Measurements from ENCODE around the gene FHOD3.

DNA sequence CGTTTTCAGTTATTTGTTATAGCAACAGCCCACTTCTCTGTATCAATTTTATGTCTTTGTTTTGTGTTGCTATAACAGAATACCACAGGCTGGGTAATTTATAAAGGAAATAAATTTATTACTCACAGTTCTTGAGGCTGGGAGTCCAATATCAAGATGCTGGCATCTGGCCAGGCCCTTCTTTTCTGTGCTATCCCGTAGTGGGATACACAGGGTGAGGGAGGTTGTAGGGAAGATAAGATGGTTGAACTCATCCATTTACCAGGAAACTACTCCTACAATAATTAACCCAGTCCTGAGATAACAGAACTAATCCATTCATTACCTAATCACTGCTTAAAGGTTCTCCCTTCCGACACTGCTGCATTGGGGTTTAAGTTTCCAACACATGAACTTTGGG is 310.6 kb downstream of the FHOD3 start:
- TF ChIP-seq CTCF (conservative IDR thresholded peaks at IDR 0.05; ENCODE audit: low read depth, low read length) (no peak), NFE2L2 (IDR thresholded peaks at IDR 0.05; ENCODE audit: low read depth, low read length) (no peak), MAFK (IDR thresholded peaks at IDR 0.05; ENCODE audit: low read depth, low read length) (no peak), RAD21 (IDR thresholded peaks at IDR 0.05; ENCODE audit: low read length) (no peak), POLR2A (IDR thresholded peaks at IDR 0.05; ENCODE audit: low read depth, low read length) (no peak)
- TF ChIP-seq, protein P1, sequence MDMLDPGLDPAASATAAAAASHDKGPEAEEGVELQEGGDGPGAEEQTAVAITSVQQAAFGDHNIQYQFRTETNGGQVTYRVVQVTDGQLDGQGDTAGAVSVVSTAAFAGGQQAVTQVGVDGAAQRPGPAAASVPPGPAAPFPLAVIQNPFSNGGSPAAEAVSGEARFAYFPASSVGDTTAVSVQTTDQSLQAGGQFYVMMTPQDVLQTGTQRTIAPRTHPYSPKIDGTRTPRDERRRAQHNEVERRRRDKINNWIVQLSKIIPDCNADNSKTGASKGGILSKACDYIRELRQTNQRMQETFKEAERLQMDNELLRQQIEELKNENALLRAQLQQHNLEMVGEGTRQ (IDR thresholded peaks at IDR 0.05; ENCODE audit: low read depth, low read length): no peak

Data from IMR-90 (cell line).